Activated T-helper 1 cell treated with anti-CD3 and anti-CD28 coated beads, Interleukin-2, amount 50 U/mL, for 16 hours (primary cell): ENCODE data around the gene ZFYVE16.
"Not testable (repeated sequence)": the region's sequence is repeated elsewhere in the genome, so short reads cannot be mapped to it uniquely, and the experiment has no call there.

ENCODE experiments used
- DNase-seq, 2 donors: peaks; one replicate each; pipeline ENCODE4 v3.0.0-alpha.2; 2020; ENCODE audit warnings: low read depth in 1 of 2, low spot score in 1 of 2

Gene ZFYVE16

DNA sequence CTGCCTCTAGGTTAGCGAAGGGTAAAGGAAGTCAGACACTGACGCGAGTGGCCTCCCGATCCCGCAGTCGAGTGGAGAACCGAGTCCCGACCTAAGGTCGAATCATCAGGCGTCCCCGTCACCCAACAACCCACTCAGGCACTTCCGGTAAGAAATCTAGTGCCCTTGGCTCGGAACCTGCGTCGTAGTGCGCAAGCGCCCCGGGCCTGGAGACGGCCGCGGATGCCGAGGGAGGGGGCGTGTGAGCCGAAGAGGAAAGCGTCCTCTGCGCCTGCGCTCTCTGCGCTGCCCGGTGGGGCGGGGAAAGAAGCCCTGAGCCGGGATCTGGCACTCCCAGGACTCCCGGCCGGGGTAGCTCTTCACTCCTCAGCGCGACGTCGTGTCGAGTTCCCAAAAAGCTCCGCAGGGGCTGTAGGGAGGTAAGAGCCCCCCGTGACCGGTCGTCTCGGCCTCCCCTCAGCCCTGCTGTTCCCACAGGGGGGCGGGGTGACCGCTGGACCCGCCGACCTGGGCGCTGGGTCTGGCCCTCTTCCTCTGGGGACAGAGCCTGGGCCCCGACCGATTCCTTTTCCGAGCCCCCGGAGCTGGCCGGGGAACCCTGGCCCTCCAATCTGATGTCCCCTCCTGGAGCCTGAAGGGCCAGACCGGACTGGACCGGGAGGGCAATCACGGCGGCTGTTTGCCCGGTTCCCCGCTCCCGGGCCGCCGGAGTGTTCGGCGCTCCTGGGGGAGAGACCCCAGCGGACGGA lies at the start of gene ZFYVE16:
TSS of gene ZFYVE16 (plus strand) at position 330 of the 749 bp plus-strand sequence. CDS start 26,084 bp downstream, outside the sequence.
- DNase-seq = peak; percentile 91 to 92

- no peak for DNase-seq
These were observed 46.9 kb upstream of the ZFYVE16 start for GRCh38 chr5:80360914-80361444.

- no peak for DNase-seq
These were observed 43.0 kb upstream of the ZFYVE16 start for GRCh38 chr5:80364892-80365291.

- no peak for DNase-seq
These were observed 39.0 kb upstream of the ZFYVE16 start for GRCh38 chr5:80368661-80369480.

- DNase-seq = no peak
These were observed 38.3 kb upstream of the ZFYVE16 start for GRCh38 chr5:80369521-80369920.

DNA sequence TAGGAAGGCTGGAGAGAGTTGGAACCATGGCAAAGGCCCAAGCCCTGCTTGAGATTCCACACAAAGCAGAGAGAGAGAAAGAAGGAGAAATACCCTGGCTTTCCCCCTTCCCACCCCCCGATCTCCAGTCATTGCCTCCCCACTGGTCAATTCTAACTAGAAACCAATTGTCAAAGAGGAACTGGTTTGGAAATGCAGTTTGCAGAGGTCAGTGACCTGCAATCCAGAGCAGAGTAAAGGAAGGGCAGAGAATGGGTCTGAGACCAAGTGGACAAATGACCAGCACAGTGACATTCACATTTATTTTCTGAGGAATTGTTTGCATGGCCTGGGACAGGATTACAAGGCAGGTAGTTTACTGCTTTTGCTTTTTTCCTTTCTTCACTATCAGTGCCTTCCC lies 37.5 kb upstream of the ZFYVE16 start:
- DNase-seq = no peak

- DNase-seq = no peak
These were observed 35.1 kb upstream of the ZFYVE16 start for GRCh38 chr5:80372780-80373179.

DNA sequence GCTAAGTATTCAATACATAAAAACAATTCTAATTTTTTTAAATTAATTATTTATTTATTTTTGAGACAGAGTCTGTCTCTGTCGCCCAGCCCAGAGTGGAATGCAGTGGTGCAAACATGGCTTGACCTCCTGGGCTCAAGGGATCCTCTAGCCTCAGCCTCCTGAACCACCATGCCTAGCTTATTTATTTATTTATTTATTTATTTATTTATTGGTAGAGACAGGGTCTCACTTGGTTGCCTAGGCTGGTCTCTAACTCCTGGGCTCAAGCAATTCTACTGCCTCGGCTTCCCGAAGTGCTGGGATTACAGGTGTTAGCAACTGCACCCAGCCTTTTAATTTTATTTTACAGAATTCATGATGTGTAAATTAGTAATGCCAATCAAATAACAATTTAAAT lies 33.7 kb upstream of the ZFYVE16 start:
- DNase-seq = no peak

DNA sequence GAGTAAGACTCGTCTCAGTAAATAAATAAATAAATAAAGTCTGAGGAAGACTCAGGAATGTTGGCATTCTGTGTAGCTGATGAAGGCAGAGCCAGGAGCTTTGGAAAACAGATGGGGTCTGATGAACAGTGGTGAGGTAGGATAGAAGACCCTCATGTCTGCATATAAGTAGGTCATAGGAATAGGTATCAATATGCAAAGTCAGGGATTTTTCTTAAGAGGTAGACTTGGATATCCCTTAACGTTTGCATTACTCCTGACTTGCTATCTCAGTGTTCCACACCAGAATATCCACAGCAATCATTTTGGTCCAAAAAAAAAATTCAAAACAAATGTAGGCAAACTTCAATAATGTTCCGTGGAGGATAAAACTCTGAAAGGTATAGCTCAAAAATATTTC lies 31.3 kb upstream of the ZFYVE16 start:
- no peak for DNase-seq

GRCh38 chr5:80382488-80382887 lies 25.4 kb upstream of the ZFYVE16 start:
- DNase-seq = no peak

- DNase-seq = no peak
These were observed 20.6 kb upstream of the ZFYVE16 start for GRCh38 chr5:80387063-80387768.

- DNase-seq = no peak
These were observed 18.3 kb upstream of the ZFYVE16 start for GRCh38 chr5:80389580-80389979.

- DNase-seq = not testable (repeated sequence)
These were observed 17.5 kb upstream of the ZFYVE16 start for GRCh38 chr5:80390413-80390812.

DNA sequence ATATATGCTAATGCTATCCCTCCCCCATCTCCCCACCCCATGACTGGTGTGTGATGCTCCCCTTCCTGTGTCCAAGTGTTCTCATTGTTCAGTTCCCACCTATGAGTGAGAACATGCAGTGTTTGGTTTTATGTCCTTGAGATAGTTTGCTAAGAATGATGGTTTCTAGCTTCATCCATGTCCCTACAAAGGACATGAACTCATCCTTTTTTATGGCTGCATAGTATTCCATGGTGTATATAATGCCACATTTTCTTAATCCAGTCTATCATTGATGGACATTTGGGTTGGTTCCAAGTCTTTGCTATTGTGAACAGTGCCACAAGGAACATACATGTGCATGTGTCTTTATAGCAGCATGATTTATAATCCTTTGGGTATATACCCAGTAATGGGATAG lies 16.6 kb upstream of the ZFYVE16 start:
- not testable (repeated sequence) for DNase-seq

DNA sequence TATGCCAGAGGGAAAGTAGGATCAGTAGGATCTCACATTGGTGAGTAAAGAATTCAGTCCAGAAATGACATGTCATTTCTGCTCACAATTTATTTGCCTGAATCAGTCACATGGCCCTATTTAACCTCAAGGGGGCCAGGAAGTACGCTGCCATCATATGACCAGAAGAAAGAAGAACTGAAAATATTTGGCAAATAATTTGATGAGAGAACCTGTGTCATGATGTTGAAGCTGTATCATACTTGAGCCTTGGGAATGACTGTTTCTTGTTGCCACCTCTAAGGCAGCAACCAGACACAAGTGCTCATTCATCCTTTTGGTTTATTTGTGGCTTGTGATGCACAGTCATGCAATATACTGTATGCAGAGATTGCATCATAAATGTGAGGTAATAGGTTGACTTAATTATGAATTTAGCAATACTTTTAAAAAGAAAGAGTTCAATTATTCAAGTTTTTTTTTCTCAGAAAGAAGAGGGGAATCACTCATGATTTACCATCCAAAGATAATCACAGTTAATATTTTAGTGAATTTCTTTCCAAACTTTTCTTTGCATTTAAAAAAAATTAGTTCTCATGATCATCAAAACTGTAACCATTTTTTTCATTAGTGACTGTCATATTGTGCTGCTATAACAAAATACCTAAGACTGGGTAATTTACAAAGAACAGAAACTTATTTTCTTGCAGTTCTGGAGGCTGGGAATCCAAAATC lies 8.2 kb upstream of the ZFYVE16 start:
- DNase-seq = no peak

GRCh38 chr5:80400368-80400767 lies 7.5 kb upstream of the ZFYVE16 start:
- not testable (repeated sequence) for DNase-seq

GRCh38 chr5:80403782-80404181 lies 4.1 kb upstream of the ZFYVE16 start:
- DNase-seq = no peak

DNA sequence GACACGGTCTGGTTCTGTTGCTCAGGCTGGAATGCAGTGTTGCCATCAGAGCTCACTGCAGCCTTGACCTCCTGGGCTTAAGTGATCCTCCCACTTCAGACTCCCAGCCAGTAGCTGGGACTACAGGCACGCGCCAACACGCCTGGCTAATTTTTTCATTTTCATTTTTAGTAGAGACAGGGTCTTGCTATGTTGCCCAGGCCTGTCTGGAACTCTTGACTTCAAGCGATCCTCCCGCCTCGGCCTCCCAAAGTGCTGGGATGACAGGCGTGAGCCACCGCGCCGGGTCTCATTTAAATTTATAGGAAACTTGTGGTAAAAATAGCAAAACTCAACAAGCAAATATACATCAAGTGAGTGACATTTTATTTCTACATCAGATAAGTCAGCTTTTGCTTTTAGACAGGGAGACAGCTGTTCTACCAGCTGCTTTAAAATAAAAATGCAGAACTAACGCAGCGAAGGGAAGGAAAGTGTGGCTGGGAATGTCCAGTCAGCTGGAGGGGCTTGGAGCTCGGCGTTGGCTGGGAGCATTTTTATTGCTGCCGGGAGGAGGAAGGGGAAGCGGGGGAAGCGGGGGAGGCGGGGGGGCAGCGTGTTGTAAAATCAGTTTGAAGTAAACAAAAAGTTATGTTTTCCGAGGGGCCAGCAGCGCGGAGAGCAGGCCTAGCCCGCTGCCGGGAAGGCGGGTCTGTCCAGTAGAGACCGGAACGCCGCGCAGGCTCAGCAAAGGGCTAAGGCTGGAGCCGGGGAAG lies 707 bp upstream of the ZFYVE16 start:
- no peak for DNase-seq

DNA sequence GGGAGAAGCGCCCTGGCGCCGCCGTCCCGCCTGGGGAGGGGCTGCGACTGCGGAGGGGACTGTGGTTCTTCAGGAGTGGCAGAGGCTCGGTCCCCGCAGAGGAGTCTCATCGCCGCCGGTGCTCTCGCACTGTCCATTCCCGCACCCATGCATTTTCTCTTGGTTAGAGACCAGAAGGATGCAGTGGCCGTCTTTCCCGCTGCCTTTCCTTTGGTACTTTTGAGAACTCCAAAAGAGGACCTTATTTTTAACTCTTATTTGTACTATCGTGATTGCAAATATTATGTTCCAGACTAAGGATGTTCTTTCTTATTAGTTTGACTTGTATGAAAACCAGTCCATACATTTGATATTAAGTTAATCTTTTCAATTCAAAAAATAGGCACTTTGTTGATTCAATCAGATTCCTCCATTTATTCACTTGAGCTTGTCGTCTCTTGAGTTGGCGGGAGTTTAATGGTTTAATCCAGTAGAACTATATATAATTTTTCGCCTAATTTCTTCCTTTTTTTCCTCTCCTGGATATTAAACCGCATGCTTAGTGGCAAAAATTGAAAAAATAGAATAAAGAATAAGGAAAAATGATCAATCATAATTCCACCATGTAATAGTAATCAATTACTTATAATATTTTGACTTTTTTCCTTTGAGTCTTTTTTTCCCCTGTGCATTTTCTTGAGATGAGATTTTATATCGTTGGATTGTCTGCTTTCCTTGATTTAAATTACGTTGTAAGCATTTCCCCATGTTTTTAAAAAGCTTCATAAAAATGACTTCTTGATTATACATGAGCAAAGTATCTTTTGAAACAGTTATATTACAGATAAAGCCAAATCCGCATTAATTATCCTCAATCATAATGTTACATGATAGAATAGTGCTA lies 861 bp downstream of the ZFYVE16 start:
- DNase-seq = no peak
